GM21576 (cell line): ENCODE measurements around the gene SPTBN1.
"Not testable (repeated sequence)": the region's sequence is repeated elsewhere in the genome, so short reads cannot be mapped to it uniquely, and the experiment has no call there.

Source experiments
- ATAC-seq: cut with Tn5 transposase; IDR thresholded peaks from one replicate; pipeline ENCODE4 v1.9.1; 2021; ENCODE audit warnings: mild to moderate bottlenecking, moderate library complexity; ENCODE audit not compliant: unreplicated experiment

SPTBN1 gene

GRCh38 chr2:54468673-54469072, 12.5 kb downstream of the SPTBN1 start:
- no peak for ATAC-seq

- ATAC-seq = no peak
These were observed 13.4 kb downstream of the SPTBN1 start for GRCh38 chr2:54469484-54470053.

- ATAC-seq = peak; percentile 17
These were observed 14.3 kb downstream of the SPTBN1 start for GRCh38 chr2:54470266-54470938.

GRCh38 chr2:54471221-54471711, 15.1 kb downstream of the SPTBN1 start:
- peak; percentile 86 for ATAC-seq

- no peak for ATAC-seq
These were observed 17.7 kb downstream of the SPTBN1 start for GRCh38 chr2:54473851-54474250.

- ATAC-seq = no peak
These were observed 19.2 kb downstream of the SPTBN1 start for GRCh38 chr2:54475285-54475684.

- ATAC-seq = no peak
These were observed 19.8 kb downstream of the SPTBN1 start for GRCh38 chr2:54475919-54476318.

GRCh38 chr2:54476852-54477251, 20.7 kb downstream of the SPTBN1 start:
- ATAC-seq = no peak

- no peak for ATAC-seq
These were observed 21.8 kb downstream of the SPTBN1 start for GRCh38 chr2:54477896-54478295.

- ATAC-seq = no peak
These were observed 22.8 kb downstream of the SPTBN1 start for GRCh38 chr2:54478899-54479298.

- no peak for ATAC-seq
These were observed 23.3 kb downstream of the SPTBN1 start for GRCh38 chr2:54479424-54479823.

- ATAC-seq = no peak
These were observed 23.9 kb downstream of the SPTBN1 start for GRCh38 chr2:54480025-54480424.

- ATAC-seq = no peak
These were observed 25.6 kb downstream of the SPTBN1 start for GRCh38 chr2:54481686-54482085.

GRCh38 chr2:54482715-54483114, 26.6 kb downstream of the SPTBN1 start:
- no peak for ATAC-seq

- no peak for ATAC-seq
These were observed 27.3 kb downstream of the SPTBN1 start for GRCh38 chr2:54483426-54483825.

GRCh38 chr2:54485756-54486155, 29.6 kb downstream of the SPTBN1 start:
- not testable (repeated sequence) for ATAC-seq

- ATAC-seq = no peak
These were observed 30.6 kb downstream of the SPTBN1 start for GRCh38 chr2:54486766-54487165.

- ATAC-seq = no peak
These were observed 34.7 kb downstream of the SPTBN1 start for GRCh38 chr2:54490863-54491262.

GRCh38 chr2:54492335-54492734, 36.2 kb downstream of the SPTBN1 start:
- no peak for ATAC-seq

- ATAC-seq = no peak
These were observed 38.0 kb downstream of the SPTBN1 start for GRCh38 chr2:54494087-54494486.

GRCh38 chr2:54496920-54497319, 40.8 kb downstream of the SPTBN1 start:
- no peak for ATAC-seq

GRCh38 chr2:54497763-54498680, 41.9 kb downstream of the SPTBN1 start:
- no peak for ATAC-seq
